AG09319 (cell line): ENCODE results near the gene TSPEAR.

Experiments used
- DNase-seq: peaks from one replicate; pipeline ENCODE4 v3.0.0-alpha.2; 2010; ENCODE audit warnings: low read depth; ENCODE audit errors: extremely low read depth
- TF ChIP-seq, protein P1 (sequence below): IDR thresholded peaks from 2 replicates; pipeline ENCODE4 v1.5.1; 2011; ENCODE audit warnings: low read depth, mild to moderate bottlenecking, inconsistent platforms, low read length, moderate library complexity

The TSPEAR gene

DNA sequence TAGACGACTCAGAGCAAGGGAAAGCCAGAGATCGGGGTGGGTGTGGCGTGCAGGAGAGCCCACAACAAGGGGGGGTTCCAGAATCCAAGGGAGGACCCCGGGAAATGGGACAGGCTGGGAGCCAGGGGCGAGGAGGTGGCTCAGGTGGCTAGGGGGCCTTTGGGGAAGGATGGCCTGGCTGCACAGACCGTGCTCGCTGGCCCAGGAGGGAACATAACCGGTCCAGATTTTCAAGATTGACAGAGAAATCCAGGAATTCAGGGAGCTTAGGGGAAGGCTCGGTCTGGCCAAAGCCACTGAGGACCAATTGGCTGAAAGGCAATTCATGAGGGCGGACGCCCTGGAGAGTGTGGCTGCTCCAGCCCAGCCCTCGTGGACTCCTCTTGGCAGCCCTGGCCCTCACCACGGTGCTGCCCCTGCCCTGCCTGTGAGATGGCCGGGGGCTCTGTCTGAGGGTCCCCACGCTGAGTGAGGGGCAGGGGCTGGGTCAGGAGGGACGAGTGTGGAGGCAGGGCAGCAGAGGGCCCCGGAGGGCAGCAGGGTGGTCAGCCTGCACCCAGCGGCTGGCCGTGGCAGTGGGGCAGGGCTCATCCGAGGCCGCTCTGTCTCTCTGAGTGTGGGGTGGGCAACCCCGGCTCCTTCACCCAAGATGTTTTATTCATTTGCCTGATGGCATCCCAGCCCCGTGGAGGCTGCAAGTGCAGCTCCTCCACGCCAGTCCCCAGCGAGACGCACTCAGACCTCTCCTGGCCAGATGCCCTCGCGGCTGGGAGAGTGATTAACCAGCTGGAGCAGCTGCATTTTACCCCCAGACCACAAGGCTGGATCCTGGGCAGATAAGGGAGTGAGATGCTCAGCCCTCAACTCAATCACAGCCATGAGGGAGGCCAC lies 261.7 kb downstream of the TSPEAR start:
- DNase-seq: no peak
- TF ChIP-seq, protein P1, sequence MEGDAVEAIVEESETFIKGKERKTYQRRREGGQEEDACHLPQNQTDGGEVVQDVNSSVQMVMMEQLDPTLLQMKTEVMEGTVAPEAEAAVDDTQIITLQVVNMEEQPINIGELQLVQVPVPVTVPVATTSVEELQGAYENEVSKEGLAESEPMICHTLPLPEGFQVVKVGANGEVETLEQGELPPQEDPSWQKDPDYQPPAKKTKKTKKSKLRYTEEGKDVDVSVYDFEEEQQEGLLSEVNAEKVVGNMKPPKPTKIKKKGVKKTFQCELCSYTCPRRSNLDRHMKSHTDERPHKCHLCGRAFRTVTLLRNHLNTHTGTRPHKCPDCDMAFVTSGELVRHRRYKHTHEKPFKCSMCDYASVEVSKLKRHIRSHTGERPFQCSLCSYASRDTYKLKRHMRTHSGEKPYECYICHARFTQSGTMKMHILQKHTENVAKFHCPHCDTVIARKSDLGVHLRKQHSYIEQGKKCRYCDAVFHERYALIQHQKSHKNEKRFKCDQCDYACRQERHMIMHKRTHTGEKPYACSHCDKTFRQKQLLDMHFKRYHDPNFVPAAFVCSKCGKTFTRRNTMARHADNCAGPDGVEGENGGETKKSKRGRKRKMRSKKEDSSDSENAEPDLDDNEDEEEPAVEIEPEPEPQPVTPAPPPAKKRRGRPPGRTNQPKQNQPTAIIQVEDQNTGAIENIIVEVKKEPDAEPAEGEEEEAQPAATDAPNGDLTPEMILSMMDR: no peak

DNA sequence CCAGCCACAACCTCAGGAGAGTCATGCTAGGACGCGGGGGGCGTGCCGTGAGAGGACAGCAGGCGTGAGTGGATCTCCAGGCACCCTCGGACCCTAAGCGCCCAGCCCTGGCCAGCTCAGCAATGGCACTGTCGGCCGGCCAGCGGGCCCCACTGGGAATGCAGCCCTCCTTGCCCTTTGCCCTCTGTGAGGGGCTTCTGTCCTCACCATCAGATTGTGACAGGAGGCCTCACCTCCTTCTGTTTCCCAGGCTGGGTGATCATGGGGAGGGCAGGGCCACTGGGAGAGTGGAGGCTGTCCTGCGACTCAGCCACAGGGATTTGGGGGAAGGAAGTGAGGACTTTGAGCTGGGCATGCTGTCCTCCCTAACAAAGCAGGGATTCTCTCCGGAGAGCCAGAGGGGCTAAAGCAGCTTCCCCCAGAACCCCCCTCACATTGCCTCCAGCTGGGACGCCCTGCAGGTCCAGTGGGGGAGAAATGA lies 262.7 kb downstream of the TSPEAR start:
- DNase-seq: no peak
- TF ChIP-seq, protein P1: no peak
